AG04450 (cell line): ENCODE results near the gene ZP2. TPM values are rescaled to one million over a fixed set of nuclear protein-coding genes. Genes with fewer than 3 reads are reported as not detected.
A peak's percentile ranks its signal among the peaks of the same experiment; 100 is the strongest.
"Not testable (repeated sequence)": the region's sequence is repeated elsewhere in the genome, so short reads cannot be mapped to it uniquely, and the experiment has no call there.

Experiments
- CTCF ChIA-PET: fragments of 300-600, 350-600 bp; formaldehyde crosslinking; extraction: SDS; loops from one replicate; lab custom pipeline; 2022; ENCODE audit warnings: antibody characterized with exemption, inconsistent platforms; lab: Charles Lee
- POLR2A ChIA-PET: fragments of 350-600 bp; formaldehyde crosslinking; extraction: SDS; loops from one replicate; lab custom pipeline; 2021; ENCODE audit warnings: antibody characterized with exemption, inconsistent platforms; lab: Yijun Ruan, JAX
- DNase-seq: peaks from one replicate; pipeline ENCODE4 v3.0.0-alpha.2; 2011; ENCODE audit warnings: low read depth, low spot score
- H3K27ac ChIP-seq: one replicate; pipeline ENCODE4 v1.5.1; 2012; ENCODE audit warnings: low read depth, low read length, control low read depth
- H3K27me3 ChIP-seq: one replicate; pipeline ENCODE4 v1.6.0; 2012; ENCODE audit warnings: low read length; ENCODE audit not compliant: control insufficient read depth, insufficient read depth
- H3K4me3 ChIP-seq: 2 replicates; pipeline ENCODE4 v1.5.1; 2011; ENCODE audit warnings: mild to moderate bottlenecking, low read depth, low read length, control low read depth
- H3K9me3 ChIP-seq: 2 replicates; pipeline ENCODE4 v1.5.1; 2012; ENCODE audit warnings: low read length; ENCODE audit not compliant: control insufficient read depth, insufficient read depth
- polyA plus RNA-seq: library from polyadenylated mRNA; depleted of rRNA; stranded (reverse); fragments of >200 nt; gene quantifications from 2 replicates; pipeline ENCODE4 v1.2.3, GENCODE V29; 2011
- TF ChIP-seq, protein P1 (sequence below): IDR thresholded peaks from 2 replicates; pipeline ENCODE4 v1.5.1; 2011; ENCODE audit warnings: low read depth, low read length, control low read depth, inconsistent platforms

The ZP2 gene
- polyA plus RNA-seq, 1 experiment = not detected

DNA sequence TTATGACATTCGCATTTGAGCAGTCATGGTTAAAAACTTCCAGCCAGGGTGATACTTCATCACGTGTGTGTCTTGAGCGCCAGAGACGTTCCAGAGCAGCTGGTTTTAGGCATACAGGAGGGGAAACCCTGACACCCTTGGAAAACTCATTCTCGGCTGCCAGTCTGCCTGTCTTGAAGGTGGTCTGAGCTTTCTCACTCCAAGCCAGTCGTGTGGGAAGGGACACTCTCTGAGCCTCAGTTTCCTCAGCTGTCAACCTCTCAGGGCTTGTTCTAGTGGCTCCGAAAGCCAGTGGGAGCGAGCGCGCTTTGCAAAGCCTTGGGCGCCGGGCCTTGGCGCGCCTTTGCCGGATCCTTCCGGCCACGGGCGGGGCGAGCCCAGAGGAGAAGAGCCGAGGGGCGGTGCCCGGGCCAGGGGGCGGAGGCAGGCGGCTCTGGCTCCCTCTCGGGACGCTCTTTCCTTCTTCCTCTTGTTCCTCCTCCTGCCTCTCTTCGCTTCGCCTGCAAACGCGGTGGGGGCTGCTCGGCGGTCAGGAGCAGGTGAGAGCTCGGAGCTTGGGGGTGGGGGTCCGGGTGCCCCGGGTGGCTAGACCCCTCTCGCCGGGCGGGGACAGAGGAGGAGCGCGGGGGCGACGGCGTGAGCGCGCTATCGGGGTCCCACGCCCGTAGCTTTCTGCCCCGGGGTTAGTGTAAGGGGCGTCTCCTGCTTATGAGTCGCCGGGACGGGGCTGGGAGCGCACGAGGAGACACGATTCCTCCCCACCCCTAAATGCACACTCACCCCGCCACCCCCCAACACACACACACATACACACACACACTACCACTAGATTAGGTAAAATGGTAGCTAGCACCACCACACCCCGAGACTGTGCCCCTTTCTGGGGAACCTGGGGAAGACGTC, 52.9 kb downstream of the ZP2 start, which contains the start of gene LDAF1:
LDAF1 (plus strand) TSS at position 467 of the 903 bp plus-strand sequence. CDS start 2,509 bp downstream, outside the sequence.
- ChIA-PET CTCF (interaction anchor here (0.6 to 6.3 kb wide), 8 partner anchors 9 to 308 kb away, joined by 3 to 88 read pairs (median 10); no protein-coding TSS in a partner anchor), POLR2A (interaction anchor here (2.0 to 3.9 kb wide), 2 partner anchors 9 to 143 kb away, joined by 6 to 23 read pairs; no protein-coding TSS in a partner anchor)
- H3K27me3 ChIP-seq = no peaks in the 10 kb centered on the region
- TF ChIP-seq, protein P1, sequence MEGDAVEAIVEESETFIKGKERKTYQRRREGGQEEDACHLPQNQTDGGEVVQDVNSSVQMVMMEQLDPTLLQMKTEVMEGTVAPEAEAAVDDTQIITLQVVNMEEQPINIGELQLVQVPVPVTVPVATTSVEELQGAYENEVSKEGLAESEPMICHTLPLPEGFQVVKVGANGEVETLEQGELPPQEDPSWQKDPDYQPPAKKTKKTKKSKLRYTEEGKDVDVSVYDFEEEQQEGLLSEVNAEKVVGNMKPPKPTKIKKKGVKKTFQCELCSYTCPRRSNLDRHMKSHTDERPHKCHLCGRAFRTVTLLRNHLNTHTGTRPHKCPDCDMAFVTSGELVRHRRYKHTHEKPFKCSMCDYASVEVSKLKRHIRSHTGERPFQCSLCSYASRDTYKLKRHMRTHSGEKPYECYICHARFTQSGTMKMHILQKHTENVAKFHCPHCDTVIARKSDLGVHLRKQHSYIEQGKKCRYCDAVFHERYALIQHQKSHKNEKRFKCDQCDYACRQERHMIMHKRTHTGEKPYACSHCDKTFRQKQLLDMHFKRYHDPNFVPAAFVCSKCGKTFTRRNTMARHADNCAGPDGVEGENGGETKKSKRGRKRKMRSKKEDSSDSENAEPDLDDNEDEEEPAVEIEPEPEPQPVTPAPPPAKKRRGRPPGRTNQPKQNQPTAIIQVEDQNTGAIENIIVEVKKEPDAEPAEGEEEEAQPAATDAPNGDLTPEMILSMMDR = no peak
- H3K9me3 ChIP-seq = no peaks in the 10 kb centered on the region; the same call in 1 of the 2 replicates
- H3K4me3 ChIP-seq = peak within 1 kb of the TSS; percentile 77
- peak within 1 kb of the TSS; percentile 78 for H3K27ac ChIP-seq
- no peak for DNase-seq

DNA sequence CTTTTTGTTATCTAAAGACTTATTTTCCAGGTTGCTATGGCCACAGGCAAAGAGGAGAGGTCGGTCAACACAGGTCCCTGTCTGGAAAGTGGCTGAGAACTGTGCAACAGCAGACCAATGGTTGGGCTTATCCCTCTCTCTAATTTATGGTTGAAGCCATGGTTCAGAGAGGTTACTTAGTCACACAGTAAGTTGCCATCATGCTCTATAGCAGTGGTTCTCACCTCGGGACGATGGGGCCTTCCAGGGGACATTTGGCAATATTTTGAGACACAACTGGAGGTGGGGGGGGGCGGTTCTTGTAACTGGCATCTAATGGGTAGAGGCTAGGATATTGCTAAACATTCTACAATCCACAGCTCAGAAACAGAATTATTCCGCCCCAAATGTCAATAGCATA, 53.7 kb downstream of the ZP2 start:
- H3K4me3 ChIP-seq = no peak overlapping the region
- H3K9me3 ChIP-seq = no peaks in the 10 kb centered on the region; the same call in 1 of the 2 replicates
- CTCF ChIA-PET = interaction anchor here (0.6 to 6.3 kb wide), 12 partner anchors 10 to 1497 kb away, joined by 3 to 88 read pairs (median 6); no protein-coding TSS in a partner anchor
- H3K27me3 ChIP-seq = no peaks in the 10 kb centered on the region
- no peak for DNase-seq
- H3K27ac ChIP-seq = peak overlapping the region; percentile 78
- TF ChIP-seq, protein P1 = no peak
- POLR2A ChIA-PET = interaction anchor here (1.0 to 3.9 kb wide), 4 partner anchors 10 to 257 kb away, joined by 3 to 23 read pairs (median 4); partner anchors contain the start of genes DCUN1D3 and LYRM1

DNA sequence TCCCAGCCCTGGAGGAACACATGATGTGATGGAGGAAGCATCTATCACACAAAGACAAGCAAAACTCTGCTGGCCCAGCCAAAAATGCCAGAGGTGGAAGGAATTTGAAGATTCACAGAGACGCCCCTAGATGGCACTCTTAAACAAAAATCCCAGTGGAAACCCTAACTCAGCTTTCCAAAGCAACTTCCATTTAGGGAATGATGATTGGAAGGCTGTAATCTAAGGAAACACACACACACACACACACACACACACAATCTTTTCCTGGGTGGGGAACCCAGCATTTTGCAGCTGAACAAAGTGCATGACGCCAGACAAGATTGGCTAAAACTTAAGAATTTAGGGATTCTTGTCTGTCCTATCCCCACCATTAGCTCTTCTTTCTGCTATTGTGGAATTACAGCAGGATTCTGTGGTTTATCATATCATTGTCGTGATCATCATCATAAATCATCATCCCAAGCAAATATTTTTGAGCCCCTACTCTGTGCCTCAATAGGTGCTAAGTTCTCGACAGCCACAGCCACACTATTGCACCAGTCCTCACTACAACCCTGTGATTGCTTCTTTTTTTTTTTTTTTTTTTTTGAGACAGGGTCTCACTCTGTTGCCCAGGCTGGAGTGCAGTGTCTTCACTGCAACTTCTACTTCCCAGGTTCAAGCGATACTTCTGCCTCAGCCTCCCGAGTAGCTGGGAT, 54.5 kb downstream of the ZP2 start:
- TF ChIP-seq, protein P1 = peak; percentile 77
- no peak for DNase-seq
- Histone ChIP-seq H3K27me3 (no peaks in the 10 kb centered on the region), H3K9me3 (no peaks in the 10 kb centered on the region; the same call in 1 of the 2 replicates), H3K27ac (no peak overlapping the region), H3K4me3 (no peak overlapping the region)
- POLR2A ChIA-PET = interaction anchor here (0.6 to 3.9 kb wide), 4 partner anchors 56 to 279 kb away, joined by 3 to 23 read pairs (median 3); partner anchors contain the start of genes DCUN1D3 and LYRM1
- CTCF ChIA-PET = interaction anchor here (0.6 to 6.3 kb wide), 16 partner anchors 10 to 1498 kb away, joined by 3 to 88 read pairs (median 6); partner anchors contain the start of gene CRYM

DNA sequence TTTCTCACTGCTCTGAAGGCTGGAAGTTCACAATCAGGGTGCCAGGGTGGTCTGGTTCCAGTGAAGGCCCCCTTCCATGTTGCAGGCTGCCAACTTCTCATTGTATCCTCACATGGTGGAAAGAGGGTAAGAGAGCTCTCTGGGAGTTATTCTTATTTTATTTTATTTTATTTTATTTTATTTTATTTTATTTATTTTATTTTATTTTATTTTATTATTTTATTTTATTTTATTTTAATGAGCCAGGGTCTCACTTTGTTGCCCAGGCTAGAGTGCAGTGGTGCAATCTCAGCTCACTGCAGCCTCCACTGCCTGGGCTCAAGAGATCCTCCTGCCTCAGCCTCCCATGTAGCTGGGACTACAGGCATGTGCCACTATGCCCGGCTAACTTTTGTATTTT, 55.4 kb downstream of the ZP2 start:
- ChIA-PET POLR2A (interaction anchor here (3.9 kb wide), 1 partner anchor 146 kb away, joined by 23 read pairs; no protein-coding TSS in a partner anchor), CTCF (interaction anchor here (1.0 to 6.3 kb wide), 5 partner anchors 11 to 146 kb away, joined by 4 to 88 read pairs (median 7); partner anchors contain the start of gene CRYM)
- DNase-seq, H3K27me3 ChIP-seq, H3K9me3 ChIP-seq, H3K4me3 ChIP-seq, H3K27ac ChIP-seq: not testable (repeated sequence)

DNA sequence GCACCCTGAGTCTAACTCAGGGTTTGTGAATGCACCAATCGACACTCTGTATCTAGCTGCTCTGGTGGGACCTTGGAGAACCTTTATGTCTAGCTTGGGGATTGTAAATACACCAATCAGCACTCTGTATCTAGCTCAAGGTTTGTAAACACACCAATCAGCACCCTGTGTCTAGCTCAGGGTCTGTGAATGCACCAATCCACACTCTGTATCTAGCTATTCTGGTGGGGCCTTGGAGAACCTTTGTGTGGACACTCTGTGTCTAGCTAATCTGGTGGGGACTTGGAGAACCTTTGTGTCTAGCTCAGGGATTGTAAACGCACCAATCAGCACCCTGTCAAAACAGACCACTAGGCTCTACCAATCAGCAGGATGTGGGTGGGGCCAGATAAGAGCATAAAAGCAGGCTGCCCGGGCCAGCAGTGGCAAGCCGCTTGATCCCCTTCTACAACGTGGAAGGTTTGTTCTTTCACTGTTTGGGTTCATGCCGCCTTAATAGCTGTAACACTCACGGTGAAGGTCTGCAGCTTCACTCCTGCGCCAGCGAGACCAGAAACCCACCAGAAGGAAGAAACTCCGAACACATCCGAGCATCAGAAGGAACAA, 58.1 kb downstream of the ZP2 start:
- CTCF ChIA-PET = interaction anchor here (1.3 to 1.8 kb wide), 2 partner anchors 147 to 304 kb away, joined by 4 to 7 read pairs; no protein-coding TSS in a partner anchor

DNA sequence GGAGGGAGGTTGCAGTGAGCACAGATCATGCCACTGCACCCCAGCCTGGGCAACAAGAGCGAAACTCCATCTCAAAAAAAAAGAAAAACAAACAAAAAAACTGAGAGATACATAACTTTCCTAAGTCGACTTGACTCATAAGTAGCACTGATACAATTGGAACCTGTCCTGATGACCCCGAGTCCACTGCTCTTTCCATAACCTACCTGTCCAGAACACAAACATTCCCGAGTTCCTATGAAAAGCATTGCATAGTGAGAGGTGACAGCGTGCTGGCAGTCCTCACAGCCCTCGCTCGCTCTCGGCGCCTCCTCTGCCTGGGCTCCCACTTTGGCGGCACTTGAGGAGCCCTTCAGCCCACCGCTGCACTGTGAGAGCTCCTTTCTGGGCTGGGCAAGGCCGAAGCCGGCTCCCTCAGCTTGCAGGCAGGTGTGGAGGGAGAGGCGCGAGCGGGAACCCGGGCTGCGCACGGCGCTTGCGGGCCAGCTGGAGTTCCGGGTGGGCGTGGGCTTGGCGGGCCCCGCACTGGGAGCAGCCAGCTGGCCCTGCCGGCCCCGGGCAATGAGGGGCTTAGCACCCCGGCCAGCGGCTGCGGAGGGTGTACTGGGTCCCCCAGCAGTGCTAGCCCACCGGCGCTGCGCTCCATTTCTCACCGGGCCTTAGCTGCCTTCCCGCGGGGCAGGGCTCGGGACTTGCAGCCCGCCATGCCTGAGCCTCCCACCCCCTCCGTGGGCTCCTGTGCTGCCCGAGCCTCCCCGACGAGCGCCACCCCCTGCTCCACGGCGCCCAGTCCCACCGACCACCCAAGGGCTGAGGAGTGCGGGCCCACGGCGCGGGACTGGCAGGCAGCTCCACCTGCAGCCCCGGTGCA, 59.0 kb downstream of the ZP2 start:
- DNase-seq, CTCF ChIA-PET, H3K27ac ChIP-seq, H3K4me3 ChIP-seq, H3K27me3 ChIP-seq, H3K9me3 ChIP-seq, POLR2A ChIA-PET: not testable (repeated sequence)

More for the DNA sequence above, 58.1 kb downstream of the ZP2 start:
- DNase-seq, H3K27ac ChIP-seq, H3K9me3 ChIP-seq, POLR2A ChIA-PET, H3K27me3 ChIP-seq, H3K4me3 ChIP-seq: not testable (repeated sequence)
